Fibroblast of skin of left quadriceps (primary cell): ENCODE data around the gene POU5F1.
"Not testable (repeated sequence)": the region's sequence is repeated elsewhere in the genome, so short reads cannot be mapped to it uniquely, and the experiment has no call there.

ENCODE experiments used
- DNase-seq, 2 experiments: peaks; one replicate each; pipeline ENCODE4 v3.0.0-alpha.2; 2013; ENCODE audit warnings: low read depth in 2 of 2

Gene POU5F1

GRCh38 chr6:31170600-31170881 is at the start of gene POU5F1:
Gene POU5F1, minus strand, starts transcription at chr6:31170682. Its CDS starts 62 bp downstream, at chr6:31170620.
- DNase-seq, result no peak

- DNase-seq, result no peak
Measured at GRCh38 chr6:31216208-31216898, 45.9 kb upstream of the POU5F1 start.

- DNase-seq, result not testable (repeated sequence)
Measured at GRCh38 chr6:31215216-31215615, 44.7 kb upstream of the POU5F1 start.

- no peak for DNase-seq
Measured at GRCh38 chr6:31214516-31214915, 44.0 kb upstream of the POU5F1 start.

GRCh38 chr6:31210741-31211532 is 40.5 kb upstream of the POU5F1 start:
- no peak for DNase-seq

GRCh38 chr6:31210123-31210522 is 39.6 kb upstream of the POU5F1 start:
- no peak for DNase-seq

GRCh38 chr6:31209137-31209536 is 38.7 kb upstream of the POU5F1 start:
- DNase-seq, result no peak

GRCh38 chr6:31208506-31208905 is 38.0 kb upstream of the POU5F1 start:
- no peak for DNase-seq

- no peak for DNase-seq
Measured at GRCh38 chr6:31205638-31206037, 35.2 kb upstream of the POU5F1 start.

- DNase-seq, result no peak
Measured at GRCh38 chr6:31204751-31205145, 34.3 kb upstream of the POU5F1 start.

- peak in 1 of 2 experiments; percentile 19 for DNase-seq
Measured at GRCh38 chr6:31203345-31203979, 33.0 kb upstream of the POU5F1 start.

GRCh38 chr6:31202259-31203166 is 32.0 kb upstream of the POU5F1 start:
- no peak for DNase-seq

GRCh38 chr6:31199105-31199452 is 28.6 kb upstream of the POU5F1 start:
- not testable (repeated sequence) for DNase-seq

GRCh38 chr6:31197559-31198305 is 27.2 kb upstream of the POU5F1 start:
- peak in 1 of 2 experiments; percentile 18 for DNase-seq

GRCh38 chr6:31196251-31197022 is 26.0 kb upstream of the POU5F1 start:
- DNase-seq, result not testable (repeated sequence)

- not testable (repeated sequence) for DNase-seq
Measured at GRCh38 chr6:31195308-31195979, 25.0 kb upstream of the POU5F1 start.

- no peak for DNase-seq
Measured at GRCh38 chr6:31194061-31194834, 23.8 kb upstream of the POU5F1 start.

- no peak for DNase-seq
Measured at GRCh38 chr6:31193206-31193605, 22.7 kb upstream of the POU5F1 start.
